CD8-positive, alpha-beta memory T cell (primary cell): ENCODE results near the gene PLIN1. TPM values are rescaled to one million over a fixed set of nuclear protein-coding genes. Genes with fewer than 3 reads are reported as not detected.

Source experiments
- CTCF ChIA-PET: fragments of 350-600 bp; sonication (Branson Sonifier 250); formaldehyde crosslinking; loops from one replicate; lab custom pipeline; 2021; ENCODE audit warnings: antibody characterized with exemption; lab: Charles Lee
- POLR2A ChIA-PET: fragments of 350-600 bp; sonication (Branson Sonifier 250); formaldehyde crosslinking; loops from one replicate; lab custom pipeline; 2021; ENCODE audit warnings: antibody characterized with exemption; lab: Charles Lee
- DNase-seq, 5 donors: peaks; one replicate each; pipeline versions ENCODE4 v3.0.0 to v3.0.0-alpha.2; 2020 to 2022; ENCODE audit warnings: mixed read lengths in 1 of 5
- H3K27ac ChIP-seq: one replicate; pipeline ENCODE4 v1.7.0; 2013; ENCODE audit warnings: low read depth, mild to moderate bottlenecking, low read length, moderate library complexity
- H3K27me3 ChIP-seq: 2 replicates; pipeline ENCODE4 v1.7.0; 2013; ENCODE audit warnings: low read length, mild to moderate bottlenecking; ENCODE audit not compliant: insufficient read depth, poor library complexity, severe bottlenecking
- H3K36me3 ChIP-seq: 2 replicates; pipeline ENCODE4 v1.7.0; 2013; ENCODE audit warnings: mild to moderate bottlenecking, low read length, moderate library complexity; ENCODE audit not compliant: insufficient read depth
- H3K4me1 ChIP-seq: 2 replicates; pipeline ENCODE4 v1.7.0; 2013; ENCODE audit warnings: mild to moderate bottlenecking, low read length, moderate library complexity; ENCODE audit not compliant: insufficient read depth
- H3K4me3 ChIP-seq: 2 replicates; pipeline ENCODE4 v1.7.0; 2013; ENCODE audit warnings: mild to moderate bottlenecking, low read length
- H3K9me3 ChIP-seq: 2 replicates; pipeline ENCODE4 v1.7.0; 2013; ENCODE audit warnings: mild to moderate bottlenecking, low read length
- H3K27ac Mint-ChIP-seq, 8 donors: one replicate each; pipeline ENCODE4 v1.8.0; 2020 to 2021; ENCODE audit warnings: mixed read lengths in 8 of 8, mild to moderate bottlenecking in 6 of 8, inconsistent platforms in 3 of 8, moderate library complexity in 3 of 8
- H3K27me3 Mint-ChIP-seq, 2 donors: one replicate each; pipeline ENCODE4 v1.8.0; 2020 to 2021; ENCODE audit warnings: mixed read lengths in 2 of 2, mild to moderate bottlenecking in 1 of 2, moderate library complexity in 1 of 2
- H3K36me3 Mint-ChIP-seq, 3 donors: one replicate each; pipeline ENCODE4 v1.8.0; 2020 to 2021; ENCODE audit warnings: mixed read lengths in 3 of 3, inconsistent platforms in 1 of 3, mild to moderate bottlenecking in 1 of 3
- H3K4me1 Mint-ChIP-seq, 3 donors: one replicate each; pipeline ENCODE4 v1.8.0; 2020 to 2021; ENCODE audit warnings: mixed read lengths in 3 of 3, inconsistent platforms in 1 of 3, mild to moderate bottlenecking in 1 of 3
- H3K4me3 Mint-ChIP-seq, 7 donors: one replicate each; pipeline ENCODE4 v1.8.0; 2020 to 2021; ENCODE audit warnings: mixed read lengths in 7 of 7, mild to moderate bottlenecking in 6 of 7, moderate library complexity in 4 of 7, inconsistent platforms in 2 of 7
- H3K9me3 Mint-ChIP-seq, 5 donors: one replicate each; pipeline ENCODE4 v1.8.0; 2020 to 2022; ENCODE audit warnings: mixed read lengths in 5 of 5, mild to moderate bottlenecking in 3 of 5, moderate library complexity in 2 of 5, inconsistent platforms in 1 of 5
- polyA plus RNA-seq: library from polyadenylated mRNA; unstranded; fragments of 300-500 nt; fragmentation: Illumina TruSeq; gene quantifications from one replicate; pipeline ENCODE4 v1.2.3, GENCODE V29; 2021
- total RNA-seq, 2 experiments: library from RNA; stranded (reverse); gene quantifications; one replicate each; pipeline ENCODE4 v1.2.3, GENCODE V29; 2021

Gene PLIN1
- total and polyA plus RNA-seq, 3 experiments from 2014 or later = 0.35 to 0.50 TPM; not detected in 1

GRCh38 chr15:89654301-89654761, 24.8 kb downstream of the PLIN1 start:
- peaks cover 4% of the 10 kb centered on the region for H3K27me3 ChIP-seq
- H3K27ac Mint-ChIP-seq = no peak overlapping the region
- H3K27me3 Mint-ChIP-seq = peaks cover 37 to 45% of the 10 kb centered on the region in 2 donors
- H3K4me3 Mint-ChIP-seq = peak overlapping the region in 6 of 7 donors; percentile 28 to 70 (median 54)
- peaks cover 10 to 12% (median 12%) of the 10 kb centered on the region in 3 donors for H3K4me1 Mint-ChIP-seq
- no peaks in the 10 kb centered on the region for H3K36me3 ChIP-seq
- no peaks in the 10 kb centered on the region for H3K9me3 Mint-ChIP-seq
- H3K27ac ChIP-seq = no peak overlapping the region
- POLR2A ChIA-PET = no interaction called here
- H3K4me3 ChIP-seq = no peak overlapping the region
- no peaks in the 10 kb centered on the region for H3K36me3 Mint-ChIP-seq
- no peaks in the 10 kb centered on the region for H3K9me3 ChIP-seq
- CTCF ChIA-PET = no interaction called here
- H3K4me1 ChIP-seq = no peaks in the 10 kb centered on the region
- no peak for DNase-seq

DNA sequence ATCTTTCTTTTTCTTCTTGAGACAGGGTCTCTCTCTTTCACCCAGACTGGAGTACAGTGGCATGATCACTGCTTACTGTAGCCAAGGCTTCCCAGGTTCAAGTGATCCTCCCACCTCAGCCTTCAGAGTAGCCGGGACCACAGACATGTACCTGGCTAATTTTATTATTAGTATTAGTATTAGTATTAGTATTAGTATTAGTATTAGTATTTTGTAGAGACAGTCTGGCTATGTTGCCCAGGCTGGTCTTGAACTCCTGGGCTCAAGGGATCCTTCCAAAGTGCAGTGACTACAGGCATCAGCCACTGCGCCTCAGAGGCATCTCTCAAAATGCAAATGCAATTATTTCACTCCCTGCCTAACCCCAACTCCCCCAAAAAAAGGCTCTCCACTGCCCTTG, 25.6 kb downstream of the PLIN1 start:
- POLR2A ChIA-PET = no interaction called here
- H3K27me3 Mint-ChIP-seq = peaks cover 37 to 45% of the 10 kb centered on the region in 2 donors
- CTCF ChIA-PET = no interaction called here

GRCh38 chr15:89652666-89653065, 26.5 kb downstream of the PLIN1 start:
- Mint-ChIP-seq H3K9me3 (no peaks in the 10 kb centered on the region), H3K27ac (no peak overlapping the region), H3K36me3 (no peaks in the 10 kb centered on the region), H3K27me3 (peaks cover 35 to 45% of the 10 kb centered on the region in 2 donors), H3K4me1 (peaks cover 10 to 12% (median 12%) of the 10 kb centered on the region in 3 donors), H3K4me3 (no peak overlapping the region)
- DNase-seq = no peak
- no peak overlapping the region for H3K27ac ChIP-seq
- POLR2A ChIA-PET = no interaction called here
- H3K9me3 ChIP-seq = no peaks in the 10 kb centered on the region
- no peak overlapping the region for H3K4me3 ChIP-seq
- H3K36me3 ChIP-seq = no peaks in the 10 kb centered on the region
- peaks cover 4% of the 10 kb centered on the region for H3K27me3 ChIP-seq
- CTCF ChIA-PET = no interaction called here
- no peaks in the 10 kb centered on the region for H3K4me1 ChIP-seq

More for the DNA sequence above, 25.6 kb downstream of the PLIN1 start:
- Histone ChIP-seq H3K4me3 (no peak overlapping the region), H3K27ac (no peak overlapping the region), H3K4me1 (no peaks in the 10 kb centered on the region), H3K36me3 (no peaks in the 10 kb centered on the region), H3K9me3 (no peaks in the 10 kb centered on the region), H3K27me3 (peaks cover 4% of the 10 kb centered on the region)
- peak overlapping the region in 1 of 7 donors; percentile 45 for H3K4me3 Mint-ChIP-seq
- H3K36me3 Mint-ChIP-seq = no peaks in the 10 kb centered on the region
- no peaks in the 10 kb centered on the region for H3K9me3 Mint-ChIP-seq
- peak overlapping the region in 1 of 8 donors; percentile 67 for H3K27ac Mint-ChIP-seq
- no peak for DNase-seq
- peaks cover 10 to 12% (median 12%) of the 10 kb centered on the region in 3 donors for H3K4me1 Mint-ChIP-seq

- POLR2A ChIA-PET = no interaction called here
- Histone ChIP-seq H3K4me1 (no peaks in the 10 kb centered on the region), H3K36me3 (no peaks in the 10 kb centered on the region), H3K27ac (no peak overlapping the region), H3K4me3 (no peak overlapping the region), H3K27me3 (peaks cover 4% of the 10 kb centered on the region), H3K9me3 (no peaks in the 10 kb centered on the region)
- H3K36me3 Mint-ChIP-seq = no peaks in the 10 kb centered on the region
- H3K4me1 Mint-ChIP-seq = peaks cover 11 to 15% (median 12%) of the 10 kb centered on the region in 3 donors
- H3K4me3 Mint-ChIP-seq = peak overlapping the region in 1 of 7 donors; percentile 66
- CTCF ChIA-PET = no interaction called here
- DNase-seq = peak in 1 of 5 donors; percentile 36
- peaks cover 32 to 47% of the 10 kb centered on the region in 2 donors for H3K27me3 Mint-ChIP-seq
- no peaks in the 10 kb centered on the region for H3K9me3 Mint-ChIP-seq
- H3K27ac Mint-ChIP-seq = no peak overlapping the region
Observed at GRCh38 chr15:89652131-89652530, 27.0 kb downstream of the PLIN1 start.

DNA sequence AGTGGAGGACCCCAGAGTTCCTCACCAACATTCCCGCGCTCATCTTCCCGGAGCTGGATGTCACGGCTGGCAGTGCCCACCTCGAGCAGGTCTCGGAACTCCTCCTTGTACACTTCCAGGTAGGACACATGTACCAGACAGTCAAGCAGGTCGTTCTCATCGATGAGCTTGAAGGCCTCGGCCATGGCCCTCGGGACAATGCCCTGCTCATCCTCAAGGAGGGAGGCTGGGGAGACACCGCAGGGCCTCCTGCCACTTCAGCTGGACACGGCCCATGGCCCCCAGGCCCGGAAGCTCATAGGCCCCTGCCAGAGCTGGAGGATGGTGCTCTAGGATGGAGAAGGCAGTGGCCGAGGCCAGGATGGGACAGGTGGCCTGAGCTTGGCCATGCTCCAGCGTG, 29.5 kb downstream of the PLIN1 start:
- ChIA-PET POLR2A (no interaction called here), CTCF (no interaction called here)
- H3K4me1 Mint-ChIP-seq = peaks cover 6 to 8% (median 7%) of the 10 kb centered on the region in 3 donors
- no peak for DNase-seq
- H3K4me3 ChIP-seq = no peak overlapping the region
- no peak overlapping the region for H3K27ac ChIP-seq
- H3K27me3 Mint-ChIP-seq = peaks cover 21 to 30% of the 10 kb centered on the region in 2 donors
- no peaks in the 10 kb centered on the region for H3K36me3 ChIP-seq
- H3K36me3 Mint-ChIP-seq = no peaks in the 10 kb centered on the region
- peaks cover 4% of the 10 kb centered on the region for H3K27me3 ChIP-seq
- no peaks in the 10 kb centered on the region for H3K9me3 ChIP-seq
- no peaks in the 10 kb centered on the region for H3K4me1 ChIP-seq
- peak overlapping the region in 1 of 8 donors; percentile 6 for H3K27ac Mint-ChIP-seq
- no peak overlapping the region for H3K4me3 Mint-ChIP-seq
- H3K9me3 Mint-ChIP-seq = no peaks in the 10 kb centered on the region

- H3K9me3 Mint-ChIP-seq = no peaks in the 10 kb centered on the region
- CTCF ChIA-PET = no interaction called here
Observed at GRCh38 chr15:89649013-89649625, 30.0 kb downstream of the PLIN1 start.

DNA sequence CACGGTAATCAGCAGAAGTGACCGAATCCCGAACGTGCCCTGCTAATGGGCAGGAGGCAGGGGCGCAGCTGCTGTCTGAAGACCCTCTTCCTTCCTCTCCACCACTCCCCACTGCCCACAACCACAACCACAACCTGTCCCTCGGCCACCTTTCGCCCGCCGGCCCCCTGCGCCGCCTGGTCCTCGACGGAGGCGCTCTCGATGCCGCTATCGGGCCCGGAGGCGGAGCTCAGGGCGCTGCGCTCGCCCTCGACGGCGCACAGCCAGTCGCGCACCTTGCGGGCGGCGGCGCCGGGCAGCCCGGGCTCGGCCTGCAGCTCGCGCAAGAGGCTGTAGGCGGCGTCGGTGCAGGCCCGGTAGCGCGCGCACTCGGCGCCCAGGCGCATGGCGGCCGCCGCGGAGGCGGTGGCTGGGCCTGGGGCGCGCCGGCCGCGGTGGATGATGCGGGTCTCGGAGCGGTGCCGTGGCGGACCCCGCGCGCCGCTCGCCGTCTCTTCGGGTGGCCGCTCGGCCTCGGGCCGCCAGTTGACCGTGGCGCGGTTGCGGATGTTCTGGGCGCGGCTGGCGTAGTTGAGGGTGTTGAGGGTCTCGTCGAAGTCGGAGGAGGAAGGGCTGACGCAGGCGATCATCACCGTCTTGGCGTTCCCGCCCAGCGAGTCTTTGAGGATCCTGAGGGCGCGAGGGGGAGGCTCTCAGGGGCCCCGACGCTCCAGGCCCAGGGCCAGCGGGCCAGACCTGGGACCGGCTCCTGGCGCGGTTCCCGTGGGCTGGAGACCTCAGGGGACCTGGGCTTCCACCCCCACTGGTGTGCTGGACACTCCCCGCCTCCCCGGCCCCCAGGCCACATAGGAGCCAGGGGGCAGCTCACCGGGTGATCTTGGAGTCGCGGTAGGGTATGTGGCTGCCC, 30.8 kb downstream of the PLIN1 start:
- ChIA-PET POLR2A (no interaction called here), CTCF (no interaction called here)
- Histone ChIP-seq H3K4me3 (no peak overlapping the region), H3K36me3 (no peaks in the 10 kb centered on the region), H3K9me3 (no peaks in the 10 kb centered on the region), H3K27me3 (no peaks in the 10 kb centered on the region), H3K27ac (no peak overlapping the region), H3K4me1 (no peaks in the 10 kb centered on the region)
- Mint-ChIP-seq H3K27me3 (peaks cover 12 to 18% of the 10 kb centered on the region in 2 donors), H3K4me1 (peaks cover 0 to 3% (median 3%) of the 10 kb centered on the region in 3 donors), H3K4me3 (no peak overlapping the region), H3K9me3 (no peaks in the 10 kb centered on the region), H3K36me3 (no peaks in the 10 kb centered on the region), H3K27ac (no peak overlapping the region)
- DNase-seq = peak in 1 of 5 donors; percentile 36

More at GRCh38 chr15:89649013-89649625, 30.0 kb downstream of the PLIN1 start:
- Mint-ChIP-seq H3K27ac (no peak overlapping the region), H3K4me3 (no peak overlapping the region), H3K36me3 (no peaks in the 10 kb centered on the region), H3K4me1 (peaks cover 0 to 3% (median 3%) of the 10 kb centered on the region in 3 donors), H3K27me3 (peaks cover 15 to 24% of the 10 kb centered on the region in 2 donors)
- H3K4me3 ChIP-seq = no peak overlapping the region
- DNase-seq = no peak
- H3K4me1 ChIP-seq = no peaks in the 10 kb centered on the region
- H3K27ac ChIP-seq = no peak overlapping the region
- no peaks in the 10 kb centered on the region for H3K36me3 ChIP-seq
- H3K27me3 ChIP-seq = no peaks in the 10 kb centered on the region
- POLR2A ChIA-PET = no interaction called here
- no peaks in the 10 kb centered on the region for H3K9me3 ChIP-seq
